NCI-H69 (cell line): Measurements from ENCODE around the gene PNPLA6.
"Not testable (repeated sequence)": the region's sequence is repeated elsewhere in the genome, so short reads cannot be mapped to it uniquely, and the experiment has no call there.

Experiments used
- DNase-seq: peaks from one replicate; lab custom pipeline; 2025; lab: John Stamatoyannopoulos, UW

PNPLA6 gene

GRCh38 chr19:7533281-7533885 lies 2.1 kb upstream of the PNPLA6 start:
- peak; percentile 35 for DNase-seq

- DNase-seq, result peak; percentile 94
Observed at GRCh38 chr19:7533925-7534480, 1.5 kb upstream of the PNPLA6 start.

DNA sequence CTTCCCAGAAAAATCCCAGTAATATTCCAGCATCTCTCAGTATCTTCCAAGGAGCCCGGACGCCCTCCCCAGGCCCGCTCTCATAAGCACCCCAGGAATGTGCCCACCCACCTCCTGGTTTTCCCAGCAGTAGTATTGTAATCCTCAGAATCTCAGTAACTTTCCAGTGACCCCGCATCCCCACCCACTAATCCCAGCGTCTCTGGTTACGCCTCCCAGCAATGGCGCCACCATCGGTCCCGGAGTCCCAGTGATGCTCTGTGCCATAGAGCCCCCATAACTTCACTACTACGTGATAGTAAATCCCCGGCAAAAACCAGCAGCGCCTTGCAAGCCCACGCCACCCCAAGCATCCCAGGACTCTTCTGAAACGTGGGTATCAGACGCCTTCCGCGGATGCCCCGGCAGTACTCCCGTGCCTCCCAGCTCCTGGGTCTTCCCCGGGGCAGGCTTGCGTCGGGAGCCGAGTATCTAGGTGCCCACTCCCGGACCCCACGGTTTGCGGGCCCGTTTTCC lies 928 bp upstream of the PNPLA6 start:
- peak; percentile 56 for DNase-seq

GRCh38 chr19:7535998-7536695 lies 630 bp downstream of the PNPLA6 start:
- peak; percentile 24 for DNase-seq

DNA sequence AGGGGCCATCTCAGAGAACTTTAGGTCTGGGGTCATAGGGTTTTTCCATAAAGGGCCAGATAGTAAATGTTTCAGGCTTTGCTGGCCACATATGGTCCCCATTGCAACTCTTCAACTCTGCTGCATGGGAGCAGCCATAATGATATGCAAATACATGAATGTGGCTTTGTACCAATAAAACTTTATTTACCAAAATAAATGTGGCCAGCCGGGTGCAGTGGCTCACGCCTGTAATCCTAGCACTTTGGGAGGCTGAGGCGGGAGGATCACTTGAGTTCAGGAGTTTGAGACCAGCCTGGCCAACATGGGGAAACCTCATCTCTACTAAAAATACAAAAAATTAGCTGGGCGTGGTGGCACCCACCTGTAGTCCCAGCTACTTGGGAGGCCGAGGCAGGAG lies 3.5 kb downstream of the PNPLA6 start:
- not testable (repeated sequence) for DNase-seq

GRCh38 chr19:7539827-7540425 lies 4.4 kb downstream of the PNPLA6 start:
- no peak for DNase-seq

DNA sequence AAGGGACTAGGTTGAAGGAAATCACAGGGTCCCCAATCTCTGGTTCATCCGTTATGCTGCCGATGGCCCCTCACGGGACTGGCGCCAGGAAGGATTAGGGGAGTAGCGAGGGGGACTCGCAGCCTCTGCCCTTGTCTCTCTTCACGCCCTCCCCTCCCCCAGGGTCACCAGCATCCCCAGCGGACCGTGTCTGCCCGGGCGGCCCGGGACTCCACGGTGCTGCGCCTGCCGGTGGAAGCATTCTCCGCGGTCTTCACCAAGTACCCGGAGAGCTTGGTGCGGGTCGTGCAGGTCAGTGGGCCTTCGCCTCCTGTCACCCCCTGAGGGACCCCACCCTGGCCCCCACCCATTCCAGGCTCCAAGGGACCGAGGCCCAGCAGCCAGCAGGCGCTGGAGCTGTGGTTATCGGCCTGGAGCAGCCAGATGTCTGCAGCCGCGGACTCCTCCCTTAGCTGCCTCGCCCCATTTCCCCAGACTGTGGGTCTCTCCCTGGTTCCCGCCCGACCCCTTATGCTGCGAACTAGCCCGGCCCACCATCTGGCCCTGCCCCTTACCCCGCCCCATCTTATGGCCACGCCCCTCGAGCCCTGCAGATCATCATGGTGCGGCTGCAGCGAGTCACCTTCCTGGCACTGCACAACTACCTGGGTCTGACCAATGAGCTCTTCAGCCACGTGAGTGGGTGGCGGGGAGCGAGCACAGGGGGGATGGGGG lies 5.4 kb downstream of the PNPLA6 start:
- DNase-seq, result no peak

GRCh38 chr19:7541475-7541824 lies 5.9 kb downstream of the PNPLA6 start:
- no peak for DNase-seq

DNA sequence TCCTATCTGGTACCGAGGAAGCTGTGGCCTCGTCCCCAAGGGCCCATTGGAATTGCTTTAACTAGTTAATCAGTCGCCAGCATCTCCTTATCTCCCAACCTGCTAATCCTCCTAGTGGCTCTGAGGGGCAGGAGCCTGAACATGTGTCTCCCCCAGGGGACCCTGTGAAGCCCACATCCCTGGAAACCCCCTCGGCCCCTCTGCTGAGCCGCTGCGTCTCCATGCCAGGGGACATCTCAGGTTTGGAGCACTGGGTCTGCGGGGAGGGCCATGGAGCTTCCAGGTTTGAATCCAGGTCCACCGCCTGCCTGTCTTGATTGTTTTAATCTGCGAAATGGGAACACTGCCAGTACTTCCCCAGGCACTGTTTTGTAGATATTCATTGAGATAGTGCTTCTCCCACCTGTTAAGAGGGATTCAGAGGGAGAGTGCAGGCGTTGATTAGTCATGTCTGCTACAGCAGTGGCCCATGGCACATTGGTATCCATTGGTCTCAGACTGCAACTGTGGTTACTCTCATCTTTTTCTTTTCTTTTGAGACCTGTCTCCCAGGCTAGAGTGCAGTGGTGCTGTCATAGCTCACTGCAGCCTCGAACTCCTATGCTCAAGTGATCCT lies 6.4 kb downstream of the PNPLA6 start:
- DNase-seq, result no peak

DNA sequence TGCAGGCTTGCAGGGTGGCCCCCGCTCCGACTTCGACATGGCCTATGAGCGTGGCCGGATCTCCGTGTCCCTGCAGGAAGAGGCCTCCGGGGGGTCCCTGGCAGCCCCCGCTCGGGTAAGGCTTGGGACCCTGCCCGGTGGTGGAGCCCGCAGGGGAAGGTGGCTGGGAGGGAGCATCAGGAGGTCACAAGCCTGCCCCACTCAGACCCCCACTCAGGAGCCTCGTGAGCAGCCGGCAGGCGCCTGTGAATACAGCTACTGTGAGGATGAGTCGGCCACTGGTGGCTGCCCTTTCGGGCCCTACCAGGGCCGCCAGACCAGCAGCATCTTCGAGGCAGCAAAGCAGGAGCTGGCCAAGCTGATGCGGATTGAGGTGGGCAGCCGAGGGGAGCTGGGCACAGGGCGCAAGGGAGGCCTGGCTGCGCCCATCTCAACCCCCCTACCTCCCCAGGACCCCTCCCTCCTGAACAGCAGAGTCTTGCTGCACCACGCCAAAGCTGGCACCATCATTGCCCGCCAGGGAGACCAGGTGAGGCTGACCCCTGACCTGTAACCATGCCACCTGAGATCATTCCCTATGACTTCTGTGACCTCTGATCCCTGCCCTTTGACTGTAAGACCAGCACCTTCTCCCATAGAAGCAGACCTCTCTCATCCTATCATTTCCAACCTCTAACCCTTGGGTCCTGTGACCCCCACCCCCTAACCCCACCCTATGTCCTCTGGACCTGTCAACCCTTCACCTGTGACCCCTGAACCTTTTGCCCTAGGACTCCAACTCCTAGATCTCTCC lies 7.2 kb downstream of the PNPLA6 start:
- DNase-seq, result no peak

GRCh38 chr19:7544626-7545025 lies 9.1 kb downstream of the PNPLA6 start:
- DNase-seq, result no peak

DNA sequence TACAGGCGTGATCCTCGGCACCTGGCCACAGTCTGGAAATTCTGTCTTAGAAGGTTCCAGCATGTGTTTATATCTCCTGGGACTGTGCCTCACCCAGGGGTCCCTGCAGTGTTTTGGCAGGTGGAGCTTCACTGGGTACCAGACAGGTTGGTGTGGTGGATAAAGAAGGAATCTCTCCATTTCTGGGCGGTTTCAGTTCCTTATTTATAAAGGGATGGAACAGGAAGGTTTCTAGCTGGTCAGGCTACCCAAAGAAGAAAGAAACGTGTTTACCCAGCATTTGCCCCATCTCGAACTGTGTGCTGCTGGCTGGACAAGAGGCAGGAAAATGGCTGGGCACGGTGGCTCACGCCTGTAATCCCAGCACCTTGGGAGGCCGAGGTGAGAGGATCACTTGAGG lies 9.8 kb downstream of the PNPLA6 start:
- no peak for DNase-seq

DNA sequence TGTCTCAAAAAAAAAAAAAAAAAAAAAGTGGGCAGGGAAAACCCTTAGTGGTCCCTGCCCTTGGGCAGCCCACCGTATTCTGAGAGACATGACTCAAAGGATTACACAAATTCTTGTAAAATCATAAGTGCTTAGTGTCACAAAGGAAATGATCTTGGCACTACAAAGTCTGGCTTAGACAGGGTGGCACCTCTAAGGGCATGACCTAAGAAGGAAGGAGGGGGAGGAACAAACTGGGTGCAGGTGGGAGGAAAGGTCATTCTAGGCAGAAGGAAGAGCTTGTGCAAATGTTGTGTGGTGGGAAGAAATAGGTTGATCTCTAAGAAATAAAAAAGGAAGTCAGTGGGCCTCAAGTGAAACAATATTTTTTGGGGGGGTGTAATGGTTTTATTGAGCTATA lies 10.4 kb downstream of the PNPLA6 start:
- no peak for DNase-seq

- DNase-seq, result no peak
Observed at GRCh38 chr19:7547159-7547558, 11.6 kb downstream of the PNPLA6 start.

DNA sequence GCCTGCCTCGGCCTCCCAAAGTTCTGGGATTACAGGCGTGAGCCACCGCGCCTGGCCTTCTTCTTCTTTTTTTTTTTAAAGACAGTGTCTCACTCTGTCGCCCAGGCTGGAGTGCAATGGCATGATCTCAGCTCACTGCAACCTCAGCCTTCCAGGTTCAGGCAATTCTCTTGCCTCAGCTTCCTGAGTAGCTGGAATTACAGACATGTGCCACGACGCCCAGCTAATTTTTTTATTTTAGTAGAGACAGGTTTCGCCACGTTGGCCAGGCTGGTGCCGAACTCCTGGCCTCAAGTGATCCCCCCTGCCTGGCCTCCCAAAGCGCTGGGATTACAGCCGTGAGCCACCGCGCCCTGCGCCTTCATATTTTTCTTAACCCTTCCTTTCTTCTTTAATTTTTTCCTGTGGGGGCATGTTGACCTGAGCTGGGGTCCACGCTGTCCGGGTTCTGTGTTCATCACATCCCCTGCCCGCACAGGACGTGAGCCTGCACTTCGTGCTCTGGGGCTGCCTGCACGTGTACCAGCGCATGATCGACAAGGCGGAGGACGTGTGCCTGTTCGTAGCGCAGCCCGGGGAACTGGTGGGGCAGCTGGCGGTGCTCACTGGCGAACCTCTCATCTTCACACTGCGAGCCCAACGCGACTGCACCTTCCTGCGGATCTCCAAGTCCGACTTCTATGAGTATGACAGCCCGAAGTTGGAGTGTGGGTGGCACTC lies 14.1 kb downstream of the PNPLA6 start:
- no peak for DNase-seq

DNA sequence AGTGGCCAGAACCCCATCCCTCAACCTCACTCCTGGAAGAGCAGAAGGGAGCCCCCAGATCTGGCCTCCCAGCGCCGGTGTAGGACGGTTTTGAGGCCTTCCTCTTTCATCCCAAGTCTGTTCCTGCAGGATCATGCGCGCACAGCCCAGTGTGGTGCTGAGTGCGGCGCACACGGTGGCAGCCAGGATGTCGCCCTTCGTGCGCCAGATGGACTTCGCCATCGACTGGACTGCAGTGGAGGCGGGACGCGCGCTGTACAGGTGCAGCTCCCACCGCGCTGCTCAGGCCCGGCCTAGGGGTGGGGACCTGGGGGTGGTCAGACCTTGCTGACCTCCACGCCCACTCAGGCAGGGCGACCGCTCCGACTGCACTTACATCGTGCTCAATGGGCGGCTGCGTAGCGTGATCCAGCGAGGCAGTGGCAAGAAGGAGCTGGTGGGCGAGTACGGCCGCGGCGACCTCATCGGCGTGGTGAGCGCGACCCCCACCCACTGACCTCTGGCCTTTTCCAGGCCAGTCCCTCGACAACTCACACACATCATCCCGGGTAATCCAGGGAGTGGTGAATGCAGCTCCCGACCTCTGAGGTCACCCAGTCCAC lies 14.8 kb downstream of the PNPLA6 start:
- DNase-seq, result no peak

- DNase-seq, result peak; percentile 99
Observed at GRCh38 chr19:7550987-7551761, 15.7 kb downstream of the PNPLA6 start.

DNA sequence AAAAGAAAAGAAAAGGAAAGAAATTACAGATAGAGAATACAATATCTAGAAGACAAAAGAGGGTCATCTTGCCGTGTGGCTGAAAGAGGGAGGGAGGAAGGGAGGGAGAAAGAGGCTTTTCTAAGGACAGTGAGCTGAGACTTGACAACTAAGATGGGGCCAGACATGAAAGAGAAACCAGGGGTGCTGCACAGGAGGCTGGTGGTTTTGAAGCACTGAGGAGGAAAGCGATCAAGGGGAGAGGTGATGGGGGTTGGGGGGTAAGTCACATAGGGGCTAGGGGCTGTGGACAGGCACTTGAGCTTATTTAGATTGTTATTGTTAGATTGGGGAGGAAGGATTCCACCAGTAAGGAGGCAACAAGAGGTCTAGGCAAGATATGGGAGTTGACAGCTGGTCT lies 17.3 kb downstream of the PNPLA6 start:
- no peak for DNase-seq

DNA sequence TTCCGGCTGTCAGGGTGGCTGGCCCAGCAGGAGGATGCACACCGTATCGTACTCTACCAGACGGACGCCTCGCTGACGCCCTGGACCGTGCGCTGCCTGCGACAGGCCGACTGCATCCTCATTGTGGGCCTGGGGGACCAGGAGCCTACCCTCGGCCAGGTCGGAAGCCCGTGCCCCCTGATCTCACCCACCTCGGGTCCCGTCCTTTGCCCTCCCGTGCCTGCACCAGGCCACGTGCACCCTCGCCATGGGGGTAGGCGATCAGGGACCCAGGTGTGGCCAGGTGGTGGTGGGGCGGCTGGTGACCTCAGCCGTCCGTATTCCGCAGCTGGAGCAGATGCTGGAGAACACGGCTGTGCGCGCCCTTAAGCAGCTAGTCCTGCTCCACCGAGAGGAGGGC lies 19.0 kb downstream of the PNPLA6 start:
- no peak for DNase-seq
